Neural progenitor cell (in vitro differentiated cells): ENCODE measurements around the gene ODF2. TPM values are rescaled to one million over a fixed set of nuclear protein-coding genes. Genes with fewer than 3 reads are reported as not detected.

Experiments used
- DNase-seq: peaks from one replicate; pipeline ENCODE4 v3.0.0-alpha.2; 2016; ENCODE audit warnings: low spot score
- H2AFZ ChIP-seq: fragments of 200-600 bp; sonication (generic); replicated peaks from 2 replicates; pipeline ENCODE4 v1.6.1; 2016; ENCODE audit warnings: antibody characterized with exemption
- H3F3A ChIP-seq: fragments of 200-600 bp; sonication (generic); 2 replicates; pipeline ENCODE4 v1.6.1; 2016; ENCODE audit warnings: antibody characterized with exemption, low read depth
- H3K27ac ChIP-seq: fragments of 200-600 bp; sonication (generic); 2 replicates; pipeline ENCODE4 v1.5.1; 2016; ENCODE audit warnings: mild to moderate bottlenecking
- H3K27me3 ChIP-seq: fragments of 200-600 bp; sonication (generic); 2 replicates; pipeline ENCODE4 v1.6.1; 2016; ENCODE audit warnings: mild to moderate bottlenecking, moderate library complexity
- H3K36me3 ChIP-seq: fragments of 200-600 bp; sonication (generic); 2 replicates; pipeline ENCODE4 v1.5.1; 2016
- H3K4me1 ChIP-seq: fragments of 200-600 bp; sonication (generic); 2 replicates; pipeline ENCODE4 v1.6.1; 2016; ENCODE audit warnings: mixed run types
- H3K4me2 ChIP-seq: fragments of 200-600 bp; sonication (generic); 2 replicates; pipeline ENCODE4 v1.6.1; 2016
- H3K4me3 ChIP-seq: fragments of 200-600 bp; sonication (generic); 2 replicates; pipeline ENCODE4 v1.5.1; 2016
- H3K79me2 ChIP-seq: fragments of 200-600 bp; sonication (generic); 2 replicates; pipeline ENCODE4 v1.6.1; 2016; ENCODE audit warnings: low read depth
- H3K9ac ChIP-seq: fragments of 200-600 bp; sonication (generic); 2 replicates; pipeline ENCODE4 v1.6.1; 2016
- H3K9me3 ChIP-seq: fragments of 200-600 bp; sonication (generic); 2 replicates; pipeline ENCODE4 v1.5.1; 2016; ENCODE audit warnings: low read depth
- H4K20me1 ChIP-seq: fragments of 200-600 bp; sonication (generic); 2 replicates; pipeline ENCODE4 v1.6.1; 2016; ENCODE audit warnings: low read depth
- H3K27ac Mint-ChIP-seq: 3 replicates; pipeline ENCODE4 v1.8.0; 2021; ENCODE audit warnings: mixed read lengths
- H3K27me3 Mint-ChIP-seq: 2 replicates; pipeline ENCODE4 v1.8.0; 2022; ENCODE audit warnings: low read depth, mild to moderate bottlenecking, inconsistent platforms, moderate library complexity, mixed read lengths; ENCODE audit not compliant: insufficient read depth
- H3K36me3 Mint-ChIP-seq: 3 replicates; pipeline ENCODE4 v1.8.0; 2021; ENCODE audit warnings: mixed read lengths
- H3K4me1 Mint-ChIP-seq: 3 replicates; pipeline ENCODE4 v1.8.0; 2021; ENCODE audit warnings: mixed read lengths
- H3K4me3 Mint-ChIP-seq: 3 replicates; pipeline ENCODE4 v1.8.0; 2021; ENCODE audit warnings: mild to moderate bottlenecking, moderate library complexity, mixed read lengths
- H3K9me3 Mint-ChIP-seq: 3 replicates; pipeline ENCODE4 v1.8.0; 2020; ENCODE audit warnings: mixed read lengths
- CTCF ChIP-seq: fragments of 200-600 bp; sonication (generic); IDR thresholded peaks from 2 replicates; pipeline ENCODE4 v1.5.1; 2017; ENCODE audit warnings: antibody characterized with exemption, mild to moderate bottlenecking
- EZH2 ChIP-seq: fragments of 200-600 bp; sonication (generic); IDR thresholded peaks from 2 replicates; pipeline ENCODE4 v1.6.1; 2017; ENCODE audit warnings: antibody characterized with exemption, mild to moderate bottlenecking, moderate library complexity
- EZH2phosphoT487 ChIP-seq: fragments of 200-600 bp; sonication (generic); IDR thresholded peaks from 2 replicates; pipeline ENCODE4 v1.6.1; 2017; ENCODE audit warnings: antibody characterized with exemption
- total RNA-seq: library from RNA; depleted of rRNA; stranded (reverse); fragments of >200 nt; gene quantifications from 2 replicates; pipeline ENCODE4 v1.2.3, GENCODE V29; 2015; ENCODE audit warnings: low replicate concordance

Gene ODF2
- total RNA-seq, 1 donor from 2014 or later: 40.6 TPM

- H3K9ac ChIP-seq: no peak overlapping the region
- TF ChIP-seq EZH2 (no peak), EZH2phosphoT487 (no peak), CTCF (no peak)
- H4K20me1 ChIP-seq: no peaks in the 10 kb centered on the region
- H3K4me3 ChIP-seq: no peak overlapping the region
- H3K27ac Mint-ChIP-seq: no peak overlapping the region
- no peaks in the 10 kb centered on the region for H3K36me3 ChIP-seq
- no peak overlapping the region for H3K4me3 Mint-ChIP-seq
- H3K36me3 Mint-ChIP-seq: peaks cover 54% of the 10 kb centered on the region
- no peak overlapping the region for H3K27ac ChIP-seq
- no peaks in the 10 kb centered on the region for H3K4me1 ChIP-seq
- no peaks in the 10 kb centered on the region for H3F3A ChIP-seq
- H3K27me3 Mint-ChIP-seq: no peaks in the 10 kb centered on the region
- H3K4me2 ChIP-seq: no peak overlapping the region
- H3K9me3 Mint-ChIP-seq: no peaks in the 10 kb centered on the region
- DNase-seq: no peak
- H2AFZ ChIP-seq: no peak overlapping the region
- H3K27me3 ChIP-seq: no peaks in the 10 kb centered on the region
- no peaks in the 10 kb centered on the region for H3K79me2 ChIP-seq
- no peaks in the 10 kb centered on the region for H3K4me1 Mint-ChIP-seq
- H3K9me3 ChIP-seq: no peaks in the 10 kb centered on the region
Measured at GRCh38 chr9:128486201-128486600, 30.4 kb downstream of the ODF2 start.

GRCh38 chr9:128493424-128493823 is 37.6 kb downstream of the ODF2 start:
- no peaks in the 10 kb centered on the region for H3K4me1 Mint-ChIP-seq
- no peaks in the 10 kb centered on the region for H3K36me3 ChIP-seq
- H3K4me2 ChIP-seq: no peak overlapping the region
- no peaks in the 10 kb centered on the region for H3K79me2 ChIP-seq
- no peak overlapping the region for H2AFZ ChIP-seq
- no peaks in the 10 kb centered on the region for H3K9me3 Mint-ChIP-seq
- no peaks in the 10 kb centered on the region for H4K20me1 ChIP-seq
- H3K27ac ChIP-seq: no peak overlapping the region
- H3K36me3 Mint-ChIP-seq: peaks cover 38% of the 10 kb centered on the region
- no peak overlapping the region for H3K4me3 ChIP-seq
- no peaks in the 10 kb centered on the region for H3K27me3 ChIP-seq
- no peaks in the 10 kb centered on the region for H3K9me3 ChIP-seq
- H3K9ac ChIP-seq: no peak overlapping the region
- no peak for TF ChIP-seq CTCF
- TF ChIP-seq EZH2: no peak
- TF ChIP-seq EZH2phosphoT487: no peak
- no peak overlapping the region for H3K4me3 Mint-ChIP-seq
- H3K27me3 Mint-ChIP-seq: peaks cover 2% of the 10 kb centered on the region
- no peaks in the 10 kb centered on the region for H3F3A ChIP-seq
- H3K4me1 ChIP-seq: no peaks in the 10 kb centered on the region
- DNase-seq: no peak
- no peak overlapping the region for H3K27ac Mint-ChIP-seq

GRCh38 chr9:128494108-128494745 is 38.4 kb downstream of the ODF2 start:
- no peak overlapping the region for H3K27ac ChIP-seq
- no peaks in the 10 kb centered on the region for H3K4me1 ChIP-seq
- H3K4me3 ChIP-seq: no peak overlapping the region
- TF ChIP-seq CTCF (no peak), EZH2phosphoT487 (no peak), EZH2 (no peak)
- no peaks in the 10 kb centered on the region for H3K36me3 ChIP-seq
- Mint-ChIP-seq H3K9me3 (no peaks in the 10 kb centered on the region), H3K27ac (no peak overlapping the region), H3K4me3 (no peak overlapping the region), H3K4me1 (no peaks in the 10 kb centered on the region), H3K27me3 (peaks cover 2% of the 10 kb centered on the region), H3K36me3 (peaks cover 33% of the 10 kb centered on the region)
- no peaks in the 10 kb centered on the region for H3K79me2 ChIP-seq
- H2AFZ ChIP-seq: no peak overlapping the region
- H3F3A ChIP-seq: no peaks in the 10 kb centered on the region
- H3K9me3 ChIP-seq: no peaks in the 10 kb centered on the region
- no peak overlapping the region for H3K9ac ChIP-seq
- no peak for DNase-seq
- H4K20me1 ChIP-seq: no peaks in the 10 kb centered on the region
- H3K27me3 ChIP-seq: no peaks in the 10 kb centered on the region
- H3K4me2 ChIP-seq: no peak overlapping the region
